Posterior cingulate gyrus (tissue), 11 donors: Measurements from ENCODE around the gene CACNA1C.

Experiments used
- DNase-seq, 10 donors: peaks; one replicate each; pipeline versions ENCODE4 v3.0.0 to v3.0.0-alpha.2; 2020 to 2021; ENCODE audit warnings: mixed read lengths in 3 of 10
- intact Hi-C: fragments of 100-400 bp; cut with DNase I; formaldehyde crosslinking; loops from one replicate; pipeline ENCODE4 v1.15.1; 2023

Gene CACNA1C

DNA sequence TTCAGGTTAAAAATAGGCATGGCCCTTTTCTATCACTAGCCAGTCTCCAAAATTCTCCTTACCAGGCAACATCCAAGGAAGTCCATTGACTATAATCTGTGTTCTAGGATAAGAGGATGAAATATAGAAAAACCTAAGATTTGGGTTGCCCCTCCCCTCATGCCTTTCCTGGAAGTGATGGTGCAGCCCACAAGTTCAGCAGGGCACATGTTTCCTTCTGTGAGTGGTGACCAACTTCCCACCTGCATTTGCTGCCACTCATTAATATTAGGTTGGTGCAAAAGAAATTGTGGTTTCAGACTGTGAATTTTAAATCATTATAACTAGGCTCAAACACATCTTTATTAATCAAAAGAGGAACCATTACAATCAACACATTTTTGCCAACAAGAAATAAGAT is 491.4 kb downstream of the CACNA1C start:
- intact Hi-C loops, result no loop called here
- no peak for DNase-seq

DNA sequence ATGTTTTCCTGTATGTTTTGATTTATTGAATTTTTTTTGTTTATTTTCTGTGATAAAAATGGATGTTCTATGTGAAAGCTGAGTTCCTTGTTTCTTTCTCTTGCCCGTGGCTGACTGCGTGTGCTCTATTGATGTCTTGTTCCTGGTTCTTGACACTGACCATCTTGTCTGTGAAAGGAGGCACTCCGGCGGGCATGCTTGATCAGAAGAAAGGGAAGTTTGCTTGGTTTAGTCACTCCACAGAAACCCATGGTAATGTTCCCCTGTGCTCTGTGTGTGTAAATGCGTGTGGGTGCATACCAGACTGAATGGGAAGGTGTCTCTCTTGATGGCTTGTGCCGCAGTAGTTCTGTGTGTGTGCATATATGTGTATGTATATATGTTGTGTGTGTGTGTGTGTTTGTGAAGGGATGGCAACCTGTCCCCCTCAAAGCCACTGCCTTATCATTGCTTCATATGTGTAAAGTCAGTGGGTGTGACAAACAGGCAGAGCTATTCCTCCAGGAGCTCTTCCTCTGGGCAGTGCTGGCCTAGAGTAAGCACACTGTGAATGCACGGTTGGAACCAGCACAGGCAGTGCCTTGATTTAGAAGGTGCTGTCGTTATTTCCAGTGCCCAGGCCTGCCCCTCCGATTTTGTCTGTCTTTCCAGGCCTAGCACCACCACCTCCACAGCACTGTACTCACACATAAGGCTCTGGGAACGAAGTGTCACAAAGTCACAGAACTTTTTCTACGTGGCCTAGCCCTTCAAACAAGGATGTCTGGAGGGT is 494.7 kb downstream of the CACNA1C start:
- DNase-seq, result no peak
- intact Hi-C loops, result no loop called here

- DNase-seq, result no peak
These were observed 495.3 kb downstream of the CACNA1C start for GRCh38 chr12:2548081-2548480.

GRCh38 chr12:2550561-2551411 is 498.0 kb downstream of the CACNA1C start:
- DNase-seq, result no peak
- intact Hi-C loops, result no loop called here

More at GRCh38 chr12:2548081-2548480, 495.3 kb downstream of the CACNA1C start:
- intact Hi-C loops, result no loop called here

GRCh38 chr12:2551412-2551900 is 498.7 kb downstream of the CACNA1C start:
- intact Hi-C loops, result no loop called here
- DNase-seq, result no peak

- DNase-seq, result peak in 3 of 10 donors; percentile 18 to 88 (median 26)
- intact Hi-C loops, result no loop called here
These were observed 499.4 kb downstream of the CACNA1C start for GRCh38 chr12:2552000-2552756.

- DNase-seq, result no peak
- intact Hi-C loops, result no loop called here
These were observed 500.8 kb downstream of the CACNA1C start for GRCh38 chr12:2553388-2554126.

- DNase-seq, result no peak
- intact Hi-C loops, result no loop called here
These were observed 502.8 kb downstream of the CACNA1C start for GRCh38 chr12:2555487-2556082.

GRCh38 chr12:2557597-2557996 is 504.8 kb downstream of the CACNA1C start:
- peak in 1 of 10 donors; percentile 1 for DNase-seq

DNA sequence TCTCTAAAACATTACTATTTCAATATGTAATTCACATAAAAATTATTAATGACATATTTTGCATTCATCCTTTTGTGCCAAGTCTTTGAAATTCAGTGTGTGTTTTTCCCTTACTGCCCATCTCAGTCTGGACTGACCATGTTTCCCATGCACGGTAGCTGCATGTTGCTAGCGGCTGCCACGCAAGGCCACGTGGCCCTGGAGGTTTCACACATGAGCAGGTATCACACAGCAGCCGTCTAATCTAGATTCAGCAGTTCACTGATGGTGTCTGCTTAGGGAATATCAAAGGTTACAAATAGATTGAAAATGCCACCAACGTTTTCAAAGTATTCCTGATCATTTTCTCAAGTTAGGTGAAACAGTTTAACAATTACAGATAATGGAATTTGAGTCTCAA is 507.1 kb downstream of the CACNA1C start:
- no peak for DNase-seq
- intact Hi-C loops, result no loop called here

More at GRCh38 chr12:2557597-2557996, 504.8 kb downstream of the CACNA1C start:
- intact Hi-C loops, result no loop called here

DNA sequence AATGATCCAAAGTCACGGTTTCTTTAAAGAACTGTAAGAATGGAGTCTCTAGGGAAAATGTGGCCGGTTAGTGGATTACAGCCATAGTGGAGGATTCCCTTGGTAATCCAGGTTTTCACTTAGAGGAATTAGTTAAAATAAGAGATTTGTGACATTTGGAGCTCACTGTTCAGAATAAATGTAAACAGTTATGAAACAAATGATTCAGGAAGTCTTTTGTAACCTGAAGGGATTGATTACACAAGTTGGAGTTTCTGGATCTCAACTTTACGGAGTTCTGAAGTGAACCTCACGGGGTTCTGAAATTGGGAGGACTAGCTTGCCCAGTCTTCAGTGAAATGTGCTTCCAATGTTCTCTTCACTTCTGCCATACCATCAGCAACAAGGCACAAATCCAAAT is 507.6 kb downstream of the CACNA1C start:
- intact Hi-C loops, result no loop called here
- DNase-seq, result no peak

DNA sequence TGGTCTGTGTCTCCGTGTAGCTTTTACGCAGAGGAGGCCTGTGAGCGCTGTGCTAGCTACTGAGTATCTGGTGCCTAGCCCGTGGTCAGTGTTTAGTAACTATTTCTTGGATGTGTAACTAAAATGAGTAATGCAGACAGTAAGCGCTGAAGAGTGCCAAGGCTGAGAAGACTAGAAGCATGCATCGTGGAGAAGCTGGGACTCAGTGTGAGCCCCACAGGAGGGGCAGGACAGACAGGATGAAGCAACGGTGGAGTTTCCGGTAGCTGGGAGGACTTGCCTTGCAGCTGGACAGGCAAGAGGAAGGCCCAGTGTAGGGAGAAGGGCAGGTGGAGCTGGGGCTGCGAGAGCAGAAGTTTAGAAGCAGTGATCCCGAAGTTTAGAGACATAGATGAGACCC is 508.6 kb downstream of the CACNA1C start:
- intact Hi-C loops, result no loop called here

GRCh38 chr12:2562400-2562799 is 509.6 kb downstream of the CACNA1C start:
- DNase-seq, result no peak
- intact Hi-C loops, result no loop called here

More for the DNA sequence above, 508.6 kb downstream of the CACNA1C start:
- peak in 1 of 10 donors; percentile 10 for DNase-seq

DNA sequence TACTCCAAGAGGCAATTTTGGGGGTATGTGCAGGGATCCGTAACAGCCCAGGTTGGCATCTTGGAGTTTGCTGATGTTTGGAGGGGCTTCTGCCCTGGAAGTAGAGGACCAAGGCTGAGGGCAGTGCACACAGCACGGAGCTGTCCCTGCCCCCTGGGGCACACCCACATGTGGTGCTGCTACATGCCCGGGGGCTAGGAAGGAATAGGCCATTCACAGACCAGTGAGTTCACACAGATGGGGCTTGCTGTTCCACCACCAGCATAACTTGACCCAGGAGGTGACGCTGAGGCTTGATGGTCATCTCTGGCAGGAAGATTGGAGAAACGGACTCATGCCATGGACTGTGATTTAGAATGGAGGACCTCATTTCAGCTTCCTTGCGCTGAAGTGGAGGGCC is 510.9 kb downstream of the CACNA1C start:
- intact Hi-C loops, result no loop called here
- DNase-seq, result no peak

GRCh38 chr12:2566161-2566560 is 513.4 kb downstream of the CACNA1C start:
- DNase-seq, result peak in 1 of 10 donors; percentile 12
- intact Hi-C loops, result no loop called here

- intact Hi-C loops, result no loop called here
- no peak for DNase-seq
These were observed 514.9 kb downstream of the CACNA1C start for GRCh38 chr12:2567711-2568110.

GRCh38 chr12:2570562-2570961 is 517.8 kb downstream of the CACNA1C start:
- no peak for DNase-seq
- intact Hi-C loops, result loop anchor here (10.0 kb wide), 1 partner anchor 206 kb away; no protein-coding TSS in a partner anchor

GRCh38 chr12:2574355-2574935 is 521.7 kb downstream of the CACNA1C start:
- intact Hi-C loops, result loop anchor here (10.0 kb wide), 1 partner anchor 210 kb away; no protein-coding TSS in a partner anchor
- DNase-seq, result peak in 1 of 10 donors; percentile 8

DNA sequence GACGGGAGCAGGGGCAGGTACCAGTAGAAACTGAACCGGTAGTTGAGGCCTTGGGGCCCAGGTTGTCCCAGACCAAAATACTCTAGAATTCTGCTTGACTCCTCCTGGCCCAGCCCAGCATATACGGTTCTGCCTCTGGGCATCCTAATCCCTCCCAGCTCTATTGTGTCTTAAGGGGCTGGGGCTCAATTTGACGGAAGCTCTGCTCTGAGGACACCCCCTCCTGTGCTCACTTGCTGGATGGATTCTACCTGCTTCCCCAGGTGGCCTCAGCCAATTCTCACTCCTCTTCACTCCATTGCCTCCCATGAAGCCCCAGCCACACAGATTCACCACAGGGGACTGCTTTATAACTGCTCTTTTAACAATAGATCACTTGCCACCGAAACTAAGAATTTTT is 522.5 kb downstream of the CACNA1C start:
- intact Hi-C loops, result loop anchor here (10.0 kb wide), 1 partner anchor 210 kb away; no protein-coding TSS in a partner anchor

More for the DNA sequence above, 522.5 kb downstream of the CACNA1C start:
- DNase-seq, result peak in 1 of 10 donors; percentile 12
